Sigmoid colon (tissue), 7 donors: Measurements from ENCODE around the gene ZG16B. TPM values are rescaled to one million over a fixed set of nuclear protein-coding genes. Genes with fewer than 3 reads are reported as not detected.

Experiments
- DNase-seq: peaks from one replicate; pipeline ENCODE4 v3.0.0-alpha.2; 2019
- H3K27ac ChIP-seq, 4 donors: fragments of 200-600 bp; sonication (generic); one replicate each; pipeline ENCODE4 v1.5.1; 2016 to 2019; ENCODE audit warnings: mild to moderate bottlenecking in 1 of 4
- H3K27me3 ChIP-seq, 3 donors: fragments of 200-600 bp; sonication (generic); one replicate each; pipeline ENCODE4 v1.5.1; 2019; ENCODE audit warnings: mild to moderate bottlenecking in 1 of 3
- H3K36me3 ChIP-seq, 4 donors: fragments of 200-600 bp; sonication (generic); one replicate each; pipeline ENCODE4 v1.5.1; 2016 to 2019
- H3K4me1 ChIP-seq, 4 donors: fragments of 200-600 bp; sonication (generic); one replicate each; pipeline ENCODE4 v1.5.1; 2017 to 2019
- H3K4me3 ChIP-seq, 4 donors: fragments of 200-600 bp; sonication (generic); one replicate each; pipeline ENCODE4 v1.5.1; 2017 to 2019; ENCODE audit warnings: mild to moderate bottlenecking in 2 of 4, moderate library complexity in 1 of 4
- H3K9me3 ChIP-seq, 4 donors: fragments of 200-600 bp in 3 of 4; sonication (generic) in 3 of 4; one replicate each; pipeline versions ENCODE4 v1.5.1 to v1.6.1; 2013 to 2019
- EP300 ChIP-seq, 4 donors: sonication (generic); formaldehyde crosslinking; IDR thresholded peaks; one replicate each; pipeline ENCODE4 v1.6.1; 2017; ENCODE audit warnings: antibody characterized with exemption in 4 of 4
- POLR2A ChIP-seq, 2 donors: fragments of 450-650 bp; IDR thresholded peaks; one replicate each; pipeline ENCODE4 v1.6.1; 2016; ENCODE audit warnings: antibody characterized with exemption in 2 of 2, mild to moderate bottlenecking in 2 of 2, moderate library complexity in 2 of 2
- POLR2AphosphoS5 ChIP-seq, 4 donors: sonication (generic); formaldehyde crosslinking; IDR thresholded peaks; one replicate each; pipeline ENCODE4 v1.6.1; 2017; ENCODE audit warnings: antibody characterized with exemption in 4 of 4
- WGBS, 2 donors: extraction: QIAGEN DNeasy Blood & Tissue Kit; methylation state at CpG; one replicate each; pipeline ENCODE4 v1.1.7; 2013; 5-methylcytosine and 5-hydroxymethylcytosine counted together
- intact Hi-C: fragments of 100-400 bp; cut with DNase I; formaldehyde crosslinking; loops from one replicate; pipeline ENCODE4 v1.15.1; 2023
- polyA plus RNA-seq, 3 donors: library from polyadenylated mRNA; stranded (reverse); fragments of 200-250 nt; gene quantifications; one replicate each; pipeline ENCODE4 v1.2.3, GENCODE V29; 2013
- total RNA-seq, 4 donors: library from RNA; depleted of rRNA; stranded (reverse); fragments of >200 nt; gene quantifications; one replicate each; pipeline ENCODE4 v1.1.0, GENCODE V29; 2016
- TF ChIP-seq, protein P1 (sequence below), 4 experiments: fragments of 450-650 bp in 3 of 4; fragments of 200-600 bp in 1 of 4; IDR thresholded peaks; one replicate each; pipeline ENCODE4 v1.5.1; 2016 to 2019; ENCODE audit warnings: antibody characterized with exemption in 4 of 4, mild to moderate bottlenecking in 3 of 4, moderate library complexity in 2 of 4
- donor health status: healthy with polysubstance abuse.
- donor health status: Bipolar disorder and iron deficiency.
- donor health status: healthy.

ZG16B gene
- total and polyA plus RNA-seq, 7 donors = 15.6 to 147 (median 55.0) TPM; not detected in 4

GRCh38 chr16:2804728-2805127 is 25.4 kb upstream of the ZG16B start:
- H3K27ac ChIP-seq = no peak overlapping the region
- H3K4me1 ChIP-seq = no peaks in the 10 kb centered on the region
- no peak for DNase-seq
- intact Hi-C loops = no loop called here
- H3K9me3 ChIP-seq = peaks cover 0 to 10% (median 7%) of the 10 kb centered on the region in 4 donors
- no peaks in the 10 kb centered on the region for H3K36me3 ChIP-seq
- H3K4me3 ChIP-seq = no peak overlapping the region
- peaks cover 0 to under 1% (median 0%) of the 10 kb centered on the region in 3 donors for H3K27me3 ChIP-seq
- WGBS, 2 donors = 90 to 96% methylated on average over 4 of the region's 4 CpGs
- TF ChIP-seq, protein P1, sequence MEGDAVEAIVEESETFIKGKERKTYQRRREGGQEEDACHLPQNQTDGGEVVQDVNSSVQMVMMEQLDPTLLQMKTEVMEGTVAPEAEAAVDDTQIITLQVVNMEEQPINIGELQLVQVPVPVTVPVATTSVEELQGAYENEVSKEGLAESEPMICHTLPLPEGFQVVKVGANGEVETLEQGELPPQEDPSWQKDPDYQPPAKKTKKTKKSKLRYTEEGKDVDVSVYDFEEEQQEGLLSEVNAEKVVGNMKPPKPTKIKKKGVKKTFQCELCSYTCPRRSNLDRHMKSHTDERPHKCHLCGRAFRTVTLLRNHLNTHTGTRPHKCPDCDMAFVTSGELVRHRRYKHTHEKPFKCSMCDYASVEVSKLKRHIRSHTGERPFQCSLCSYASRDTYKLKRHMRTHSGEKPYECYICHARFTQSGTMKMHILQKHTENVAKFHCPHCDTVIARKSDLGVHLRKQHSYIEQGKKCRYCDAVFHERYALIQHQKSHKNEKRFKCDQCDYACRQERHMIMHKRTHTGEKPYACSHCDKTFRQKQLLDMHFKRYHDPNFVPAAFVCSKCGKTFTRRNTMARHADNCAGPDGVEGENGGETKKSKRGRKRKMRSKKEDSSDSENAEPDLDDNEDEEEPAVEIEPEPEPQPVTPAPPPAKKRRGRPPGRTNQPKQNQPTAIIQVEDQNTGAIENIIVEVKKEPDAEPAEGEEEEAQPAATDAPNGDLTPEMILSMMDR (IDR thresholded peaks at IDR 0.05) = no peak
- TF ChIP-seq EP300 (IDR thresholded peaks at IDR 0.05) = no peak
- no peak for TF ChIP-seq POLR2AphosphoS5 (IDR thresholded peaks at IDR 0.05)
- no peak for TF ChIP-seq POLR2A (IDR thresholded peaks at IDR 0.05)

GRCh38 chr16:2806286-2806685 is 23.8 kb upstream of the ZG16B start:
- peak; percentile 33 for DNase-seq
- no peaks in the 10 kb centered on the region for H3K36me3 ChIP-seq
- no peak overlapping the region for H3K27ac ChIP-seq
- H3K27me3 ChIP-seq = peaks cover 0 to 1% (median under 1%) of the 10 kb centered on the region in 3 donors
- TF ChIP-seq POLR2AphosphoS5 (IDR thresholded peaks at IDR 0.05) (no peak), POLR2A (IDR thresholded peaks at IDR 0.05) (no peak), EP300 (IDR thresholded peaks at IDR 0.05) (no peak)
- TF ChIP-seq, protein P1 (IDR thresholded peaks at IDR 0.05) = no peak
- 77 to 90% methylated on average over 5 of the region's 5 CpGs for WGBS, 2 donors
- intact Hi-C loops = no loop called here
- peaks cover 0 to 10% (median 7%) of the 10 kb centered on the region in 4 donors for H3K9me3 ChIP-seq
- H3K4me3 ChIP-seq = no peak overlapping the region
- no peaks in the 10 kb centered on the region for H3K4me1 ChIP-seq

DNA sequence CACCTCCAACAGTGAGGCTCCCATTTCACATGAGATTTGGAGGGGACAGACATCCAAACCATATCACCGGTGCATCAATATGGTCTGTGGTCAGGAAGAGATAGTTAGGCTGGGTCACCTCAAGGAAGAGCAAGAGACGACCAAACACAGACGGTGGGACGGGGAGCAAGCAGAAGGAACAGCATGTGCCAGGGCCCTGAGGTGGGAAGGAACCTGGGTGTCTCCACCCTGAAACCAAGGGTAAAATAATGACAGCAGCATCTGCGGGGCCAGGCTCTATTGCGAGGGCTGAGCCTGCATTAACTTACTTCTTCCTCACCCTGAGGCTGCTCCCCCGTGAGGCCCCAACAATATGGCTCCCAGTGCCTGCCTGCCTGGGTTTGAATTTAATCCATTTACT is 21.9 kb upstream of the ZG16B start:
- peaks cover 0 to 12% (median 6%) of the 10 kb centered on the region in 3 donors for H3K27me3 ChIP-seq
- H3K36me3 ChIP-seq = no peaks in the 10 kb centered on the region
- TF ChIP-seq POLR2A (IDR thresholded peaks at IDR 0.05) (no peak), EP300 (IDR thresholded peaks at IDR 0.05) (no peak)
- TF ChIP-seq, protein P1 (IDR thresholded peaks at IDR 0.05) = no peak
- 88 to 94% methylated on average over 7 of the region's 7 CpGs for WGBS, 2 donors
- H3K4me3 ChIP-seq = no peak overlapping the region
- no peak overlapping the region for H3K27ac ChIP-seq
- peaks cover 0 to 10% (median 7%) of the 10 kb centered on the region in 4 donors for H3K9me3 ChIP-seq
- DNase-seq = peak; percentile 18
- H3K4me1 ChIP-seq = no peaks in the 10 kb centered on the region
- intact Hi-C loops = no loop called here

DNA sequence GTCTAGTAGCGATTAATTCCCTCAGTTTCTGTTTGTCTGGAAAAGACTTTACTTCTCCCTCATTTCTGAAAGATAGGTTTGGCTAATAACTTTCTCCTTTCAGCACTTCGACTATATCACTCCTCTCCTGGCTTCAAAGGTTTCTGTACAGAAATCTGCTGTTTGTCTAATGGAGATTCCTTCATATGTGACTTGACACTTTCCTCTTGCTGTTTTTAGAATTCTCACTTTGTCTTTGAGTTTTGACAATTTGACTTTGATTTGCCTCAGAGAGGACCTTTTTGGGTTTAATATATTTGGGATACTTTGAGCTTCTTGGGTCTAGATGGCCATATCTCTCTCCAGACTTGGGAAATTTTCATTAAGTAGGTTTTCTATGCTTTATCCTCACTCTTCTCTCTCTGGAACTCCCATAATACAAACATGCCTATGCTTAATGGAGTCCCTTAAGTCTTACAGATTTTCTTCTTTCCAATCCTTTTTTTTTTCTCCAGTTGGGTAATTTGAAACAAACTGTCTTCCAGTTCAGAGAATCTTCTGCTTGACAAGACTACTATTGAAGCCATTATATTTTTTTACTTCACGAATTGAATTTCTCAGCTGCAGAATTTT is 20.8 kb upstream of the ZG16B start:
- Histone ChIP-seq H3K27me3 (peaks cover 0 to 12% (median 6%) of the 10 kb centered on the region in 3 donors), H3K36me3 (no peaks in the 10 kb centered on the region), H3K4me1 (no peaks in the 10 kb centered on the region), H3K4me3 (no peak overlapping the region), H3K9me3 (peaks cover 0 to 5% (median 3%) of the 10 kb centered on the region in 4 donors), H3K27ac (no peak overlapping the region)
- WGBS, 2 donors = 81 to 83% methylated on average over 3 of the region's 3 CpGs
- TF ChIP-seq POLR2A (IDR thresholded peaks at IDR 0.05) (no peak), POLR2AphosphoS5 (IDR thresholded peaks at IDR 0.05) (no peak), EP300 (IDR thresholded peaks at IDR 0.05) (no peak)
- TF ChIP-seq, protein P1 (IDR thresholded peaks at IDR 0.05) = no peak
- intact Hi-C loops = no loop called here
- no peak for DNase-seq

DNA sequence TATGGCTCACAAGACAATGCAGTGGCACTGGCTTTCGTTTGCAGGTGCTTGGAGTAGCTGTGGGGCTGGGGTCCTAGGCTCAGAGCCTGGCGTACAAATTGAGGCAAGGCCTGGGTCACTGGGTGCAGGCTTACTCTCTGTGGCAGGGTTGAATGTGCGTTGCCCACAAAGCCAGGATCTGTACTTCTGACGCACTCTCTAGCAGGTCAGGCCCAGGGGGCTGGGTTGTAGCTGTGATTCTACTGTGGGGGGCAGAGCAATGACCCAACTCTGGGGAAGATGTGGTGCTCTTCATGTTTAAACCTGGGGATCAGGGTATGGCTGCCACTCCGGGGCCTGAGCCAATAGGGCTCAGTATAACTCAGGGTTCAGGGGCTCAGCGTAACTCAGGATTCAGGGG is 19.5 kb upstream of the ZG16B start:
- Histone ChIP-seq H3K4me1 (no peaks in the 10 kb centered on the region), H3K36me3 (no peaks in the 10 kb centered on the region), H3K9me3 (no peaks in the 10 kb centered on the region), H3K27ac (no peak overlapping the region), H3K4me3 (no peak overlapping the region), H3K27me3 (peaks cover 0 to 19% (median 15%) of the 10 kb centered on the region in 3 donors)
- WGBS, 2 donors = 87 to 93% methylated on average over 6 of the region's 6 CpGs
- peak; percentile 12 for DNase-seq
- intact Hi-C loops = no loop called here
- TF ChIP-seq, protein P1 (IDR thresholded peaks at IDR 0.05) = no peak
- TF ChIP-seq POLR2A (IDR thresholded peaks at IDR 0.05) (no peak), POLR2AphosphoS5 (IDR thresholded peaks at IDR 0.05) (no peak), EP300 (IDR thresholded peaks at IDR 0.05) (no peak)
